Uterus (tissue), 4 donors: Measurements from ENCODE around the gene TBC1D9. TPM values are rescaled to one million over a fixed set of nuclear protein-coding genes. Genes with fewer than 3 reads are reported as not detected.

Experiments
- DNase-seq, 2 donors: peaks; one replicate each; pipeline ENCODE4 v3.0.0-alpha.2; 2019 to 2020
- H3K27ac ChIP-seq, 2 donors: fragments of 200-600 bp; sonication (generic); 1 replicate in 1 of 2; 2 replicates in 1 of 2; pipeline ENCODE4 v1.5.1; 2016 to 2018
- H3K27me3 ChIP-seq, 2 donors: fragments of 200-600 bp; sonication (generic); one replicate each; pipeline ENCODE4 v1.5.1; 2018 to 2019; ENCODE audit warnings: control low read depth in 1 of 2
- H3K36me3 ChIP-seq, 2 donors: fragments of 200-600 bp; sonication (generic); one replicate each; pipeline ENCODE4 v1.5.1; 2019; ENCODE audit warnings: control low read depth in 1 of 2
- H3K4me1 ChIP-seq, 2 donors: fragments of 200-600 bp; sonication (generic); one replicate each; pipeline ENCODE4 v1.5.1; 2018 to 2019; ENCODE audit warnings: control low read depth in 1 of 2
- H3K4me3 ChIP-seq, 2 donors: fragments of 200-600 bp; sonication (generic); 1 replicate in 1 of 2; 2 replicates in 1 of 2; pipeline ENCODE4 v1.5.1; 2018 to 2019; ENCODE audit warnings: mild to moderate bottlenecking in 1 of 2
- H3K9me3 ChIP-seq, 2 donors: fragments of 200-600 bp; sonication (generic); one replicate each; pipeline ENCODE4 v1.5.1; 2019; ENCODE audit warnings: control low read depth in 1 of 2
- POLR2A ChIP-seq, 2 donors: fragments of 450-650 bp; IDR thresholded peaks; one replicate each; pipeline ENCODE4 v1.6.1; 2016; ENCODE audit warnings: antibody characterized with exemption in 2 of 2, mild to moderate bottlenecking in 1 of 2, moderate library complexity in 1 of 2
- intact Hi-C: fragments of 100-400 bp; cut with DNase I; formaldehyde crosslinking; loops from one replicate; pipeline ENCODE4 v1.15.1; 2023; ENCODE audit warnings: low total_unique reads
- small RNA-seq: library from RNA; depleted of rRNA; stranded (forward); fragments of <200 nt; gene quantifications from one replicate; pipeline ENCODE3, GENCODE V24; 2016
- total RNA-seq, 4 donors: library from RNA; depleted of rRNA in 3 of 4; stranded (reverse); fragments of >200 nt in 3 of 4; gene quantifications; one replicate each; pipeline versions ENCODE4 v1.1.0 to v1.2.4, GENCODE V29; 2014 to 2023
- TF ChIP-seq, protein P1 (sequence below), 4 experiments: fragments of 200-600 bp in 2 of 4; fragments of 450-650 bp in 2 of 4; sonication (generic) in 2 of 4; IDR thresholded peaks; one replicate each; pipeline ENCODE4 v1.5.1; 2016 to 2019; ENCODE audit warnings: antibody characterized with exemption in 4 of 4, mild to moderate bottlenecking in 2 of 4, moderate library complexity in 1 of 4
- donor health status: DM: yes; HTN: yes; CAD: no.

TBC1D9 gene
- total RNA-seq, 4 donors from 2014 or later: 3.8 to 48.8 (median 13.3) TPM

DNA sequence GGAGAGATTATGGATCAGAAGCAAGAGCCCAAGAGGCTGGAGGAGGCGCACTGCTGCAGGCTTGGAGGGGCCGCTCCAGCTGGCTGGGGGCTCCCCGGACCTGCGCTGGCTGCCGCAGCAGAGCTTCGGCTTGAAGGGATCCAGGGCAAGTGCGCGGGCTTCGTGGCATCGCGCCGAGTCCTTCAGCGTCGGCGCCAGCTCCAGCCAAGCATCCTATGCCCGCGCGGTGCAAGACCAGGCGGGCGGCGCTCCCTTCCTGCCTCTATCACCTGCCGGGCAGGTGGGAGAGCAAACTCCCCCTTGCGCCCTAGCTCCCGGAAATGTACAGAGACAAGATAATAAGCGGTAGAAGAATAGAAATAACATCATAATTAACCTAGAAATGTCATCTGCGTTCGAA is 176.9 kb downstream of the TBC1D9 start:
- DNase-seq: no peak
- H3K27me3 ChIP-seq: no peaks in the 10 kb centered on the region
- no peak overlapping the region for H3K27ac ChIP-seq
- H3K4me1 ChIP-seq: no peaks in the 10 kb centered on the region
- intact Hi-C loops: no loop called here
- H3K4me3 ChIP-seq: no peak overlapping the region
- H3K36me3 ChIP-seq: no peaks in the 10 kb centered on the region
- TF ChIP-seq, protein P1, sequence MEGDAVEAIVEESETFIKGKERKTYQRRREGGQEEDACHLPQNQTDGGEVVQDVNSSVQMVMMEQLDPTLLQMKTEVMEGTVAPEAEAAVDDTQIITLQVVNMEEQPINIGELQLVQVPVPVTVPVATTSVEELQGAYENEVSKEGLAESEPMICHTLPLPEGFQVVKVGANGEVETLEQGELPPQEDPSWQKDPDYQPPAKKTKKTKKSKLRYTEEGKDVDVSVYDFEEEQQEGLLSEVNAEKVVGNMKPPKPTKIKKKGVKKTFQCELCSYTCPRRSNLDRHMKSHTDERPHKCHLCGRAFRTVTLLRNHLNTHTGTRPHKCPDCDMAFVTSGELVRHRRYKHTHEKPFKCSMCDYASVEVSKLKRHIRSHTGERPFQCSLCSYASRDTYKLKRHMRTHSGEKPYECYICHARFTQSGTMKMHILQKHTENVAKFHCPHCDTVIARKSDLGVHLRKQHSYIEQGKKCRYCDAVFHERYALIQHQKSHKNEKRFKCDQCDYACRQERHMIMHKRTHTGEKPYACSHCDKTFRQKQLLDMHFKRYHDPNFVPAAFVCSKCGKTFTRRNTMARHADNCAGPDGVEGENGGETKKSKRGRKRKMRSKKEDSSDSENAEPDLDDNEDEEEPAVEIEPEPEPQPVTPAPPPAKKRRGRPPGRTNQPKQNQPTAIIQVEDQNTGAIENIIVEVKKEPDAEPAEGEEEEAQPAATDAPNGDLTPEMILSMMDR (IDR thresholded peaks at IDR 0.05): no peak
- TF ChIP-seq POLR2A (IDR thresholded peaks at IDR 0.05): no peak
- H3K9me3 ChIP-seq: no peaks in the 10 kb centered on the region

- TF ChIP-seq, protein P1 (IDR thresholded peaks at IDR 0.05): no peak
- no peak for TF ChIP-seq POLR2A (IDR thresholded peaks at IDR 0.05)
- intact Hi-C loops: no loop called here
- peaks cover 0 to 6% of the 10 kb centered on the region in 2 donors for H3K27me3 ChIP-seq
- H3K27ac ChIP-seq: no peak overlapping the region
- H3K9me3 ChIP-seq: peaks cover 0 to 6% of the 10 kb centered on the region in 2 donors
- H3K4me1 ChIP-seq: no peaks in the 10 kb centered on the region
- DNase-seq: no peak
- no peaks in the 10 kb centered on the region for H3K36me3 ChIP-seq
- H3K4me3 ChIP-seq: no peak overlapping the region
These were observed 180.7 kb downstream of the TBC1D9 start for GRCh38 chr4:140575489-140575888.

GRCh38 chr4:140571620-140572019 is 184.6 kb downstream of the TBC1D9 start:
- DNase-seq: no peak
- H3K9me3 ChIP-seq: peaks cover 0 to 6% of the 10 kb centered on the region in 2 donors
- peaks cover 6% of the 10 kb centered on the region in 2 donors for H3K27me3 ChIP-seq
- H3K27ac ChIP-seq: no peak overlapping the region
- no peak overlapping the region for H3K4me3 ChIP-seq
- H3K36me3 ChIP-seq: no peaks in the 10 kb centered on the region
- TF ChIP-seq, protein P1 (IDR thresholded peaks at IDR 0.05): no peak
- TF ChIP-seq POLR2A (IDR thresholded peaks at IDR 0.05): no peak
- H3K4me1 ChIP-seq: peaks cover 0 to 10% of the 10 kb centered on the region in 2 donors
- intact Hi-C loops: no loop called here

Small RNA genes lying within 50 kb of the gene (small RNA-seq; reads per million reads assigned to genes)
- gene AC108019.1 (not detected), gene RF00019 (not detected), gene RN7SL152P (not detected), gene RNY1P14 (not detected)

Other genes starting within 250 kb of the TBC1D9 start
- 10 to 100 TPM in 3 of 4 donors, 1 to 10 TPM in 1; 4.9 to 76.4 (median 19.7) TPM for gene ELMOD2, start 232.2 kb downstream of the TBC1D9 start, total RNA-seq
- not detected for gene UCP1, start 187.4 kb downstream of the TBC1D9 start, total RNA-seq